Measurements from ENCODE around the gene LRRC39. TPM values are rescaled to one million over a fixed set of nuclear protein-coding genes. Genes with fewer than 3 reads are reported as not detected.

Gene LRRC39
- total RNA-seq, 1 donor from 2014 or later = 0.71 TPM

GRCh38 chr1:100164702-100165101 is 13.4 kb downstream of the LRRC39 start:
- ATAC-seq (no peak), DNase-seq (no peak)
- Histone ChIP-seq H3K36me3 (no peaks in the 10 kb centered on the region), H3K9me3 (no peaks in the 10 kb centered on the region), H3K4me1 (no peaks in the 10 kb centered on the region), H3K4me3 (no peak overlapping the region), H3K27me3 (ENCODE audit: low read depth) (no peaks in the 10 kb centered on the region), H3K27ac (no peak overlapping the region)
- intact Hi-C loops (cut with DNase I) = no loop called here
- TF ChIP-seq, protein P1, sequence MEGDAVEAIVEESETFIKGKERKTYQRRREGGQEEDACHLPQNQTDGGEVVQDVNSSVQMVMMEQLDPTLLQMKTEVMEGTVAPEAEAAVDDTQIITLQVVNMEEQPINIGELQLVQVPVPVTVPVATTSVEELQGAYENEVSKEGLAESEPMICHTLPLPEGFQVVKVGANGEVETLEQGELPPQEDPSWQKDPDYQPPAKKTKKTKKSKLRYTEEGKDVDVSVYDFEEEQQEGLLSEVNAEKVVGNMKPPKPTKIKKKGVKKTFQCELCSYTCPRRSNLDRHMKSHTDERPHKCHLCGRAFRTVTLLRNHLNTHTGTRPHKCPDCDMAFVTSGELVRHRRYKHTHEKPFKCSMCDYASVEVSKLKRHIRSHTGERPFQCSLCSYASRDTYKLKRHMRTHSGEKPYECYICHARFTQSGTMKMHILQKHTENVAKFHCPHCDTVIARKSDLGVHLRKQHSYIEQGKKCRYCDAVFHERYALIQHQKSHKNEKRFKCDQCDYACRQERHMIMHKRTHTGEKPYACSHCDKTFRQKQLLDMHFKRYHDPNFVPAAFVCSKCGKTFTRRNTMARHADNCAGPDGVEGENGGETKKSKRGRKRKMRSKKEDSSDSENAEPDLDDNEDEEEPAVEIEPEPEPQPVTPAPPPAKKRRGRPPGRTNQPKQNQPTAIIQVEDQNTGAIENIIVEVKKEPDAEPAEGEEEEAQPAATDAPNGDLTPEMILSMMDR (IDR thresholded peaks at IDR 0.05) = no peak

DNA sequence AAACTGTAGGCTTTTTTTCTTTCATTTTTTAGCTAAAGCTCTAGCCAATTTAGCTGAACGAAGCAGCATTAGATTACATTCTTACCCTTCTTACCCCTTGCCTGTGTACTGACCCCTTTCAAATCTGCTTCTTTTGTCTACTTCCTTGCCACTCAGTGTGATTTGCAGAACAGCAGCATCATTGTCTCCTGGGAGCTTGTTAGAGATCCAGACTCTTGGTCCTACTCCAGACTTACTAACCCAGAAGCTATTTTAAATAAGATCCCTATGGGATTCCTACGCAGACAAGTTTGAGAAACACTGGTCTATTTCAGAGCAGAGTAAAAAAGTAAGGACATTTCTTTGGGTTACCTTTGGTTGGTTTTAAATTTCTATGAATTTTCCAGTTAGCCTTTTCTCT is 13.8 kb downstream of the LRRC39 start:
- TF ChIP-seq, protein P1 (IDR thresholded peaks at IDR 0.05) = no peak
- no peaks in the 10 kb centered on the region for H3K9me3 ChIP-seq
- H3K4me1 ChIP-seq = no peaks in the 10 kb centered on the region
- DNase-seq (no peak), ATAC-seq (no peak)
- H3K27ac ChIP-seq = no peak overlapping the region
- no peaks in the 10 kb centered on the region for H3K27me3 ChIP-seq (ENCODE audit: low read depth)
- H3K36me3 ChIP-seq = no peaks in the 10 kb centered on the region
- no peak overlapping the region for H3K4me3 ChIP-seq
- intact Hi-C loops (cut with DNase I) = no loop called here

DNA sequence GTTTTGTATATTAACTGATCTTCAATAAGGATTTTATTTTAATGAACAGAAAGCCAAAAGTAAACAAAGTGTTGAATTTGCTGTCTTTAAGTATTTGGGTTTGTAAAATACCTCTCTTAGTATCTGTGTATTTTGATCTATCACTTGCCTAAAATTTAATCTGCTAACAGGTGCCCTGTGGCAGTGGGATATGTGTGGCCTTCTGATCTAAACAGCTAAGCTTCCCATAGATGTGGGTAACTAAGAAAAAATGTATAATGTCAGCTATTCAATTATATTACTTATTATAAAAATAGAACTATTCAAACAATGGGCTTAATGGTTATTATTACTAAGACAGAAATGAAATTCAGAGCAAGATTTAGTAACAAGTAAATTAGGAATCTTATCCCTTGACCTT is 15.2 kb downstream of the LRRC39 start:
- Histone ChIP-seq H3K36me3 (no peaks in the 10 kb centered on the region), H3K4me3 (no peak overlapping the region), H3K4me1 (no peaks in the 10 kb centered on the region), H3K9me3 (no peaks in the 10 kb centered on the region), H3K27me3 (ENCODE audit: low read depth) (no peaks in the 10 kb centered on the region), H3K27ac (no peak overlapping the region)
- intact Hi-C loops (cut with DNase I) = no loop called here
- ATAC-seq = no peak
- no peak for DNase-seq
- TF ChIP-seq, protein P1 (IDR thresholded peaks at IDR 0.05) = no peak

DNA sequence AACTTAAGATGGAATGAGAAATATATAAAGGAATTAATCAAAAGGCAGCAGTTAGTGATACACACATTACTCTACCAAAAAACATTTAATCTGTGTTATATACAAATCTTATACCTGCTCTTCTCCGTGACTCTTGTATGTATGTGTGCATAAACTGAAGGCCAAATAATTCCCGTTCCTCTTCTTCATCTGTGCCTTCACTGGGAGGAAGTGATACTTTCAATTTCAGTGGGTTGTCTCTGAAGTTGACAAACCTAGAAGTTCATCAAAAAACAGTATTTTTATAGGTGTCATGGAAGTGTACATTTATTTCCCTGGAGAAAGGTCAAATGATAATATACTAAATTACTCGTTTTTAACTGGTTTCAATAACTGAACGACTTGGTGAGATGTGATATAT is 25.8 kb downstream of the LRRC39 start:
- intact Hi-C loops (cut with DNase I) = no loop called here
- Histone ChIP-seq H3K4me1 (no peaks in the 10 kb centered on the region), H3K9me3 (no peaks in the 10 kb centered on the region), H3K36me3 (peaks cover 28% of the 10 kb centered on the region), H3K4me3 (no peak overlapping the region), H3K27me3 (ENCODE audit: low read depth) (no peaks in the 10 kb centered on the region), H3K27ac (no peak overlapping the region)
- ATAC-seq = no peak
- TF ChIP-seq, protein P1 (IDR thresholded peaks at IDR 0.05) = no peak
- DNase-seq = no peak

DNA sequence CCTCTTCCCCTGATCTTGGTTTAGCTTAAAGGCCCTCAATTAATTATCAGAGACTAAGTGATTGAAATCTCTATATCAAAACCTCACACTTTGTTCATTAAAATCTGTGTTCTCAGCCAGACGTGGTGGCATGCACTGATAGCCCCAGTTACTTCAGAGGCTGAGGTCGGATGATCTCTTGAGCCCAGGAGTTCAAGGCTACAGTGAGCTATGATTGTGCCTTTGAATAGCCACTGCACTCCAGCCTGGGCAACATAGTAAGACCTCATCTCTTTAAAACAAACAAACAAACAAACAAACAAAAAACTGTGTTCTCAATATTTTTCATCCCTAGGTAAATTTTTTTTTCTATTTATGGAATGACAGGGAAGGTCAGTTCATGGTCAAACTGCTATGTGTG is 26.4 kb downstream of the LRRC39 start:
- no peak for DNase-seq
- Histone ChIP-seq H3K27ac (no peak overlapping the region), H3K9me3 (no peaks in the 10 kb centered on the region), H3K4me3 (no peak overlapping the region), H3K27me3 (ENCODE audit: low read depth) (no peaks in the 10 kb centered on the region), H3K4me1 (no peaks in the 10 kb centered on the region), H3K36me3 (peaks cover 34% of the 10 kb centered on the region)
- no peak for ATAC-seq
- TF ChIP-seq, protein P1 (IDR thresholded peaks at IDR 0.05) = no peak
- intact Hi-C loops (cut with DNase I) = no loop called here

- Histone ChIP-seq H3K36me3 (peaks cover 72% of the 10 kb centered on the region), H3K9me3 (no peaks in the 10 kb centered on the region), H3K4me1 (no peaks in the 10 kb centered on the region), H3K27ac (no peak overlapping the region), H3K27me3 (ENCODE audit: low read depth) (no peaks in the 10 kb centered on the region), H3K4me3 (no peak overlapping the region)
- DNase-seq (no peak), ATAC-seq (no peak)
- TF ChIP-seq, protein P1 (IDR thresholded peaks at IDR 0.05) = no peak
- intact Hi-C loops (cut with DNase I) = no loop called here
Measured at GRCh38 chr1:100147875-100148274, 30.2 kb downstream of the LRRC39 start.

Data from lower lobe of right lung (tissue), 2 donors.